WTC11 (cell line): ENCODE results near the gene ALCAM. TPM values are rescaled to one million over a fixed set of nuclear protein-coding genes. Genes with fewer than 3 reads are reported as not detected.

Experiments
- ATAC-seq: fragments of 200-7000 bp; cut with Tn5 transposase; 2 replicates; pipeline ENCODE4 v1.10.0; 2021; ENCODE audit warnings: mild to moderate bottlenecking, moderate library complexity
- CTCF ChIA-PET: fragments of 300-600 bp; sonication (Branson Sonifier 250); formaldehyde crosslinking; loops from one replicate; lab custom pipeline; 2021; ENCODE audit warnings: antibody characterized with exemption; lab: Charles Lee
- POLR2A ChIA-PET: fragments of 350-600 bp; sonication (Branson Sonifier 250); formaldehyde crosslinking; loops from one replicate; lab custom pipeline; 2021; ENCODE audit warnings: antibody characterized with exemption; lab: Charles Lee
- DNase-seq: peaks from one replicate; pipeline ENCODE4 v3.0.0; 2021; ENCODE audit warnings: low spot score
- H3K27ac Mint-ChIP-seq: 2 replicates; pipeline ENCODE4 v1.8.0; 2021; ENCODE audit warnings: mixed read lengths
- H3K27me3 Mint-ChIP-seq: 2 replicates; pipeline ENCODE4 v1.8.0; 2021; ENCODE audit warnings: low read depth, mild to moderate bottlenecking, moderate library complexity, mixed read lengths
- H3K36me3 Mint-ChIP-seq: 2 replicates; pipeline ENCODE4 v1.8.0; 2021; ENCODE audit warnings: mixed read lengths
- H3K4me1 Mint-ChIP-seq: 2 replicates; pipeline ENCODE4 v1.8.0; 2022; ENCODE audit warnings: mixed read lengths
- H3K4me3 Mint-ChIP-seq: 2 replicates; pipeline ENCODE4 v1.8.0; 2021; ENCODE audit warnings: mild to moderate bottlenecking, moderate library complexity, mixed read lengths
- H3K9me3 Mint-ChIP-seq: 2 replicates; pipeline ENCODE4 v1.8.0; 2021; ENCODE audit warnings: mixed read lengths
- ARID4B ChIP-seq: sonication (generic); formaldehyde crosslinking; IDR thresholded peaks from 2 replicates; pipeline ENCODE4 v1.8.0; 2023; ENCODE audit warnings: missing genetic modification reagents, mild to moderate bottlenecking, borderline replicate concordance
- ATF2 ChIP-seq: sonication (generic); formaldehyde crosslinking; IDR thresholded peaks from 2 replicates; pipeline ENCODE4 v1.8.1; 2022; ENCODE audit warnings: low read depth, missing genetic modification reagents, borderline replicate concordance
- EMX1 ChIP-seq: fragments of 250-450 bp; sonication (Bioruptor Pico); IDR thresholded peaks from 2 replicates; pipeline ENCODE4 v1.8.0; 2021; ENCODE audit warnings: mild to moderate bottlenecking
- ESRRA ChIP-seq: sonication (generic); formaldehyde crosslinking; IDR thresholded peaks from 2 replicates; pipeline ENCODE4 v1.8.1; 2022; ENCODE audit warnings: mild to moderate bottlenecking, missing genetic modification reagents, borderline replicate concordance
- FOXP1 ChIP-seq: sonication (generic); formaldehyde crosslinking; IDR thresholded peaks from 2 replicates; pipeline ENCODE4 v1.8.0; 2022; ENCODE audit warnings: missing genetic modification reagents, mild to moderate bottlenecking, moderate library complexity, borderline replicate concordance
- GRHL2 ChIP-seq: fragments of 250-450 bp; sonication (Bioruptor Pico); IDR thresholded peaks from 2 replicates; pipeline ENCODE4 v1.8.0; 2022; ENCODE audit warnings: mild to moderate bottlenecking, moderate library complexity; ENCODE audit not compliant: insufficient replicate concordance, severe bottlenecking
- IRF1 ChIP-seq: sonication (generic); formaldehyde crosslinking; IDR thresholded peaks from 2 replicates; pipeline ENCODE4 v1.8.0; 2023; ENCODE audit warnings: missing genetic modification reagents
- JUN ChIP-seq: sonication (generic); formaldehyde crosslinking; IDR thresholded peaks from 2 replicates; pipeline ENCODE4 v1.8.0; 2023; ENCODE audit warnings: mild to moderate bottlenecking, missing genetic modification reagents
- NR1H2 ChIP-seq: sonication (generic); formaldehyde crosslinking; IDR thresholded peaks from 2 replicates; pipeline ENCODE4 v1.9.0; 2021; ENCODE audit warnings: mild to moderate bottlenecking, moderate library complexity, missing genetic modification reagents
- RORB ChIP-seq: fragments of 250-450 bp; sonication (Bioruptor Pico); IDR thresholded peaks from 2 replicates; pipeline ENCODE4 v1.9.0; 2021; ENCODE audit warnings: mild to moderate bottlenecking
- ZNF138 ChIP-seq: sonication (generic); formaldehyde crosslinking; conservative IDR thresholded peaks from 2 replicates; pipeline ENCODE4 v1.8.1; 2022; ENCODE audit warnings: mild to moderate bottlenecking, moderate library complexity, missing genetic modification reagents
- ZNF396 ChIP-seq: fragments of 250-450 bp; sonication (Bioruptor Pico); IDR thresholded peaks from 2 replicates; pipeline ENCODE4 v1.8.0; 2021; ENCODE audit warnings: mild to moderate bottlenecking, moderate library complexity, borderline replicate concordance
- ZNF532 ChIP-seq: fragments of 250-450 bp; sonication (Bioruptor Pico); IDR thresholded peaks from 2 replicates; pipeline ENCODE4 v1.9.0; 2021; ENCODE audit warnings: mild to moderate bottlenecking, borderline replicate concordance
- total RNA-seq: library from RNA; stranded (reverse); gene quantifications from 3 replicates; pipeline ENCODE4 v1.2.3, GENCODE V29; 2021

Gene ALCAM
- total RNA-seq, 1 experiment from 2014 or later, result 30.7 TPM

GRCh38 chr3:105436687-105437086 is 70.0 kb downstream of the ALCAM start (continued):
- no peak for TF ChIP-seq ZNF532 (CRISPR knock-in tag)
- TF ChIP-seq RORB (CRISPR knock-in tag), result no peak
- no peak for TF ChIP-seq JUN (CRISPR knock-in tag)
- TF ChIP-seq ESRRA (CRISPR knock-in tag), result no peak
- TF ChIP-seq ZNF396 (CRISPR knock-in tag), result no peak
- no peak for TF ChIP-seq GRHL2 (CRISPR knock-in tag)
- no peak for TF ChIP-seq EMX1 (CRISPR knock-in tag)
- no peak for TF ChIP-seq FOXP1 (CRISPR knock-in tag)
- TF ChIP-seq ZNF138 (CRISPR knock-in tag), result no peak

- Mint-ChIP-seq H3K27ac (no peak overlapping the region), H3K9me3 (peaks cover 10% of the 10 kb centered on the region), H3K27me3 (no peaks in the 10 kb centered on the region), H3K4me3 (no peak overlapping the region), H3K4me1 (peaks cover 4% of the 10 kb centered on the region), H3K36me3 (peaks cover 8% of the 10 kb centered on the region)
- ATAC-seq (no peak), DNase-seq (no peak)
- TF ChIP-seq ARID4B (CRISPR knock-in tag) (no peak), IRF1 (CRISPR knock-in tag) (no peak)
- ChIA-PET POLR2A (interaction anchor here (0.6 kb wide), 1 partner anchor 713 kb away, joined by 7 read pairs; no protein-coding TSS in a partner anchor), CTCF (no interaction called here)
Measured at GRCh38 chr3:105440113-105440512, 73.4 kb downstream of the ALCAM start.

GRCh38 chr3:105444725-105445124 is 78.0 kb downstream of the ALCAM start:
- CTCF ChIA-PET, result interaction anchor here (1.2 kb wide), 1 partner anchor 9 kb away, joined by 3 read pairs; no protein-coding TSS in a partner anchor
- no peak for DNase-seq
- no peak for ATAC-seq

More at GRCh38 chr3:105444725-105445124, 78.0 kb downstream of the ALCAM start:
- peaks cover 10% of the 10 kb centered on the region; the same call in 1 of the 2 replicates for H3K9me3 Mint-ChIP-seq
- POLR2A ChIA-PET, result no interaction called here
- TF ChIP-seq NR1H2 (CRISPR knock-in tag), result no peak
- TF ChIP-seq ATF2 (CRISPR knock-in tag), result no peak
- peaks cover 17% of the 10 kb centered on the region for H3K4me1 Mint-ChIP-seq
- H3K36me3 Mint-ChIP-seq, result no peaks in the 10 kb centered on the region
- H3K27ac Mint-ChIP-seq, result no peak overlapping the region
- H3K4me3 Mint-ChIP-seq, result no peak overlapping the region
- H3K27me3 Mint-ChIP-seq, result no peaks in the 10 kb centered on the region
